HG03175 (cell line): ENCODE data around the gene CYBA.

Experiments used
- ATAC-seq: cut with Tn5 transposase; IDR thresholded peaks from one replicate; pipeline ENCODE4 v1.9.1; 2021; ENCODE audit warnings: mild to moderate bottlenecking, moderate library complexity; ENCODE audit not compliant: unreplicated experiment

CYBA gene

DNA sequence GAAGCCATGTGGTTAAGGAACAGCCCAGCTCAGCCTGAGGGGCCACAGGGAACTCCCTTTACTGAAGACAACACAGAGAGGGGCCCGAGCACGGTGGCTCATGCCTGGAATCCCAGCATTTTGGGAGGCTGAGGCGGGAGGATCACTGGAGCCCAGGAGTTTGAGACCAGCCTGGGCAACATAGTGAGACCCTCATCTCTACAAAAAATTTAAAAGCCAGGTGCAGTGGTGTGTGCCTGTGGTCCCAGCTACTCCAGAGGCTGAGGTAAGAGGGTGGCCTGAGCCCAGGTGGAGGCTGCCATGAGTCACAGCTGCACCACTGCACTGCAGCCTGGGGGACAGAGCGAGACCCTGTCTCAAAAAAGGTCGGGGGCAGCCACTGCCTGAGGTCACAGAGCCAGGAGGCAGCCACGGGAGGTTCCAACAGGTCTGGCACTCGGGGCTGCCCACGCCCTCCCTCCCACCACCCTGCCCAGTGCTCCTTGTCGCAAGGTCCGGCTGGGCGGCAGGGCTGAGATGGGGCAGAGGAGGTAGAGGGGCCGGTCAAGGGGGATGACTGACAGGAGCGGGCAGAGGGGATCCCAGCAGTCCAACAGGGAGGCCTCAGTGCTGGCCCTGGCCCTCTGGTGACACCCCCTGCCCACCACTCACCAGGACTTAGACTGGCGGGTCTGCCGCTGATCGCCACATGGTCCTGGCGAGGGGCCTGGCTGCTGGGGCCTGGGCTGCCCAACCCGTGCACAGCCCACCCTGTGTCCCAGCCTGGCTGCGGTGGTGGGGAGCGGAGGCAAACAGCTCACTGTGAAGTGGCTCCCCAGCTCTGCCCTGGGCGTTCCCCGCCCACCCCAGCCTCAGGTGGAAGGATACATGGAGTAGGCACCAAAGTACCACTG lies 3.4 kb downstream of the CYBA start:
- no peak for ATAC-seq

DNA sequence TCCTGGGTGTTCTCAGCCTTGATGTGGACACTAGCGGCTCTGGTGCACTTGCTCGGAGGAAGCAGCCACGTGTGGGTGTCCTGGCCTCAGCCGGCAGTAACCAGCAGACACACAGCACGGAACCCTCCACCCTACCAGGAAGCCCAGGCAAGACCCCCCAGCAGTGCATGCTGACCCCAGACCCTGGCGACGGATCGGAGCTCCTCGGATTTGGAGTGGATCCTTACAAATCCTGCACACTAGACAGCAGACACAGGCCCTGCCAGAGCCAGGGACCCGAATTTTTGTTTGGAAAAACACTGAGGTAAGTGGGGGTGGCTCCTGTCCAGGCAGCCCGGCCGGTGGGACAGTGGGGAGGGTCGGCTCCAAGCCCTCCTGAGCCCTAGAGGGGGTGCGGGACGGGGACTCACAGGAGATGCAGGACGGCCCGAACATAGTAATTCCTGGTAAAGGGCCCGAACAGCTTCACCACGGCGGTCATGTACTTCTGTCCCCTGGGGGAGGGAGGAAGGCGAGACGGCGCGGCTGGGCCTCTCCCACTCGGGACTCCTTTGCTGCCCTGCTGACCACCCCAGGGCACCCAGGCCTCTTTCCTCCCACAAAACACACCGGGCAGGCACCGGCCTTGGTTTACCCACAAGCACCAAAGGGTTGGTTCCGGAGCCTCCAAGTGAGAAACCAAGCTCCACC lies 4.4 kb downstream of the CYBA start:
- ATAC-seq = no peak

DNA sequence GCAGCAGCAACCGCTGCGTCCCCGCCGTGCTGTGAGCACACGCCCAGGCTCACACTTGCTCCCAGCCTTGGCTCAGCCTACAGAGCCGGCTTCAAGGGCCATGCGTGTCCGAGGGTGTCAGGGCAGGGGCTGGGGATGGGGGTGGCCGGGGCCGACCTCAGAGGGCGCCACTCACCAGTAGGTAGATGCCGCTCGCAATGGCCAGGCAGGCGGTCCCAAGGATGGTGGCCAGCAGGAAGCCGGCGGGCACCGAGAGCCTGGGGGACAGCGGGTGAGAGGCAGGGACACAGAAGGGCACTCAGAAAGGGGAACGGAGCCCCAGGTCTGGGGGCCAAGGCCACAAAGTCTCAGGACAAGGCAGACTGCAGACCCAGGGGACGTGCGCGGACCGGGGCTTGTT lies 4.9 kb downstream of the CYBA start:
- no peak for ATAC-seq

DNA sequence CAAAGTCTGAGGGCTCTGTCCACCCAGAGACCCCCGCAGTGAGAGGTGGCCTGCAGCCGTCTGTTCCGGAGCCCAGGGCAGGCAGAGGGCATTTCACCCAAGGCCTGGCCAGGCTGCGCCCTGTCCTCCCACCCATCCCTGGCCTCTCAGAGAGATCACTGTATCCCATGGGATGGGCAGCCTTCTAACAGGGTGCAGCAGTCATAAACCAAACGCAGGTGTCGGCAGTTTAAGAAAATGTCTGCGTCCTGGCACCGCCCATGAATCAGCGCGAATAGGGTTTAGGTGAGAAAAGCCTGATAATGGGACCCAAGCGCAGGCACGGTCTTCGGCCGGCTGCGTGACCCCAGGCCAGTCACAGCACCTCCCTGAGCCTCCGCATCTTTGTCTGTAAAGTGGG lies 5.4 kb downstream of the CYBA start:
- ATAC-seq = no peak

DNA sequence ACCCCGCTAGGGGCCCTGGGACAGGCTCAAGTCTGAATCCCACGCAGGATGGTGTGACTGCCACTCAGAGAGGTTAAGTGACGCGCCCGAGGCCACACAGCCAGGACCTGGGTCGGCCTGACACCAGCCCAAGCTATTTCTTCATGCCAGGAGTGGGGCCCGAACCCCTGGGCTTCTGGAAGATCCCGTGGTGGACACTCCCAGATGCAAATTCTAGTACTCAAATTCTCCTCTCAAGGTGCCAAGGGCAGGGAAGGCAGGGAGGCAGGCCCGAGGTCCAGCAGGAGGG lies 7.3 kb downstream of the CYBA start:
- ATAC-seq = no peak

DNA sequence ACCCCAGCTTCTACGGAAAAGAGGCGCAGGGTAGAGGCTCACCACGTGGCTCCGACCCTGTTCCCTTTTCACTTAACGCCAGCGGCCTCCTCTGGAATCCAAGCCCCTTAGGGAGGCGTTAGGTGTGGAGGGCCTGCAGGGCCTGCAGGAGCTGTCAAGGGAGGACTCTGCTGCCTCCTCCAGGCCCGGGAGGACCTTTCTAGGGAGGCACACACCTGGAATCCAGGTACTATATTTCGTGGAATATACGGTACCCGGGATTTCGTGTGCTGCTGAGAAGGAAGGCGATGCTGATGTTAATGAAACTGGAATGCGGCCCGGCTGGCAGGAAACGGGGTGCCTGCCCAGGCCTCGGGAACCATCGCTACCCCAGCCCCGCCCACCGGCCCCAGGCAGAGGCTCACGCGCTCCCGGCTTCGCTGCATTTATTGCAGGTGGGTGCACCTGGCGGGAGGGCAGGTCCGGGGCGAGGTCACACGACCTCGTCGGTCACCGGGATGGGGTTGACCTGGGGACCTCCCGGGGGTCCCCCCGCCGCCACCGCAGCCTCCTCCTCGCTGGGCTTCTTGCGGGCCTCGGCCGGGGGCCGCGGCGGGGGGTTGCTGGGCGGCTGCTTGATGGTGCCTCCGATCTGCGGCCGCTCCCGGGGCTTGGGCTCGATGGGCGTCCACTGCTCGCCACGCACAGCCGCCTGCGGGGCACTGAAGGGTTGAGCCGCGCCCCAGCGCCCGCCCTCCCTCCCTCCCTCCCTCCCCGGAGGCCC lies 7.8 kb downstream of the CYBA start:
- no peak for ATAC-seq

DNA sequence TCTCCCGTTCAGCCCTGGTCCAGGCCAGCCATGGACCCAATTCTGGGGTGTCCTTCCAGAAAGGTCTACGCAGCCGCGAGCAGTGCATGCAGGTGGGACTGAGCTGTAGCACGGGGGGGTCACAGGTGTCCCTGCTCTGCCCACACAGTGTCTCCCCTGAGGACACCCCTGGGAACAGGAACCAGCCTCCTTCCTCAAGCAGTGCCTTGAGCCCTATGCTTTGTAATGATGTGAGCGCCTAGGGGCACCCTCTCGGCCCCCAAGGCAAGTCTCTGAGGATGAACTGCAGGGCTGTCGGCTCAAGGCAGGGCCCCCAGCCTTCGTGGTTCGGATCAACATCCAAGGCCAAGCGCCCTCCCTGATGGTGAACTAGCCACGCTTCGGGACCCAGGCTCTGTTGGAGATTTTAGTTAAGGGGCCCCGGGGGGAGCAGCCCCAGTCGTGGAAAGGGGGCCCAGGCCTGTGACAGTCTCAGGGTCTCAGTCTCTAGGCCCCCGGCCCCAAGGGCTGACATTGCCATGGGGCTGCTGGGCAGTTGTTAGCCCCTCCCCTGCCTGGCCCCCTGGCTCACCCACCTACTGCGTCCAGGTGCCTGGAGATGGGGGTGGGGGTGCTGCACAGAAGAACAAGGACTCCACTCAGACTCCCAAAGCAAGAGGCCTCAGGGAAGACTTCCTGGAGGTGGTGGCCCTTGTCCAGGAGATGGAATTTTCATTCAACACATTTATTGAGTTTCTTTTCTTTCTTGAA lies 10.2 kb downstream of the CYBA start:
- ATAC-seq = no peak

DNA sequence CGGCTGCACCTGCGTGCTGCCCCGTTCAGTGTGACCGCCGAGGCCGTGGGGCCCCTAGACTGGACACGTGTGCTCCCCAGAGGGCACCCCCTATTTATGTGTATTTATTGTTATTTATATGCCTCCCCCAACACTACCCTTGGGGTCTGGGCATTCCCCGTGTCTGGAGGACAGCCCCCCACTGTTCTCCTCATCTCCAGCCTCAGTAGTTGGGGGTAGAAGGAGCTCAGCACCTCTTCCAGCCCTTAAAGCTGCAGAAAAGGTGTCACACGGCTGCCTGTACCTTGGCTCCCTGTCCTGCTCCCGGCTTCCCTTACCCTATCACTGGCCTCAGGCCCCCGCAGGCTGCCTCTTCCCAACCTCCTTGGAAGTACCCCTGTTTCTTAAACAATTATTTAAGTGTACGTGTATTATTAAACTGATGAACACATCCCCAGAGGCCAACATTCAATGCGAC lies 10.8 kb downstream of the CYBA start:
- no peak for ATAC-seq

DNA sequence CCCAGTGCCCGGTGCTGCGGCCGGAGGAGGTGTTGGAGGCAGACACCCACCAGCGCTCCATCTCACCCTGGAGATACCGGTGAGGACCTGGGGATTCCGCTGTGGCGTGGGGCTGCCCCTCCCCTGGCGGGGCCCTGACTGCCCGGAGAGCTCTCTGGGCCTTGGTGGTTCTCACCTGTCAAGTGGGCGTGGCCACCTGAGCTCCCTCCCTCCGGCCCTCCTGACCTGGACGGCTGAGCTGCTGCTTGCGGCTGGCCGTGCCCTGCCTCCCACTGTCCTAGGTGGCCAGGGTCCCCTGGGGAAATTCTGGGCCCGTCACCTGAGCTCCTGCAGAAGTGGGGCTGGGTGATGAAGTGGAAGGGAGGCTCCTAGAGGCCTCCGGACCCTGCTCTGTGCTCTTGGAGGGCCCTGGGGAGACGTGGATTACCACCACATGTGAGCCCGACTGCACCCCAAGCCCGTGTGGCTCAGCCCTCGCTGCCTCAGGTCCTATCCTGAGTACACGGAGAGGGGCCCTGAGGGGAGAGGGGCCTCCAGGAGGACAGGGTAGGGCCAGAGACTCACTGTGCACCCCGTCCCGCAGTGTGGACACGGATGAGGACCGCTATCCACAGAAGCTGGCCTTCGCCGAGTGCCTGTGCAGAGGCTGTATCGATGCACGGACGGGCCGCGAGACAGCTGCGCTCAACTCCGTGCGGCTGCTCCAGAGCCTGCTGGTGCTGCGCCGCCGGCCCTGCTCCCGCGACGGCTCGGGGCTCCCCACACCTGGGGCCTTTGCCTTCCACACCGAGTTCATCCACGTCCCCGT lies 11.4 kb downstream of the CYBA start:
- ATAC-seq = no peak

DNA sequence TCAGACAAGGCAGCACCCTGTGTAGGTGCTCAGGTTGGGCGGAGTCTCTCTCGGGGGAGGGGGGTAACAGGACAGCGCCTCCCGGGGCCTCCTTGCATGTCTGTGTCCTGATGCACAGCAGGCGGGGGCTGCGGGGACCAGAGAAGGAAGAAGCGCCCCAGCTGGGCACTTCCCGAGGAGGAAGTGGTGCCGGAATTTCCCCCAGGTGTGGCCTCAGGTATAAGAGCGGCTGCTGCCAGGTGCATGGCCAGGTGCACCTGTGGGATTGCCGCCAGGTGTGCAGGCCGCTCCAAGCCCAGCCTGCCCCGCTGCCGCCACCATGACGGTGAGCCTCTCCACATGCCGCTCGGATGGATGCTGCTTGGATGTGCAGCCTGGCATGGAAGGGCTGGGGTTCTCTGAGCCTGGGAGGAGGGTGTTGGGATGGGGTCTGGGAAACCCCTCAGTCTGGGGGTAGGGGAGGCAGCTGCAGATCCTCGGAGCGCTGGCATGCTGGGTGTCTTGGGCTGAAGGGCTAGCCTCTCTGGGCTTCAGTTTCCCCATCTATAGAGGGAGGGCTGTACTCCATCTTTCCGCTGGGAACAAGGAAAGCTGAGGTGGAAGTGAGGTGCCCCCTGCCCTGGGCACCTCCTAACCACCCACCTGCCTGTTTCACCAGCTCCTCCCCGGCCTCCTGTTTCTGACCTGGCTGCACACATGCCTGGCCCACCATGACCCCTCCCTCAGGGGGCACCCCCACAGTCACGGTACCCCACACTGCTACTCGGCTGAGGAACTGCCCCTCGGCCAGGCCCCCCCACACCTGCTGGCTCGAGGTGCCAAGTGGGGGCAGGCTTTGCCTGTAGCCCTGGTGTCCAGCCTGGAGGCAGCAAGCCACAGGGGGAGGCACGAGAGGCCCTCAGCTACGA lies 12.3 kb downstream of the CYBA start, which contains the start of gene IL17C:
IL17C (plus strand) TSS at position 250 of the 908 bp plus-strand sequence; CDS start at position 320, 70 bp downstream.
- no peak for ATAC-seq

DNA sequence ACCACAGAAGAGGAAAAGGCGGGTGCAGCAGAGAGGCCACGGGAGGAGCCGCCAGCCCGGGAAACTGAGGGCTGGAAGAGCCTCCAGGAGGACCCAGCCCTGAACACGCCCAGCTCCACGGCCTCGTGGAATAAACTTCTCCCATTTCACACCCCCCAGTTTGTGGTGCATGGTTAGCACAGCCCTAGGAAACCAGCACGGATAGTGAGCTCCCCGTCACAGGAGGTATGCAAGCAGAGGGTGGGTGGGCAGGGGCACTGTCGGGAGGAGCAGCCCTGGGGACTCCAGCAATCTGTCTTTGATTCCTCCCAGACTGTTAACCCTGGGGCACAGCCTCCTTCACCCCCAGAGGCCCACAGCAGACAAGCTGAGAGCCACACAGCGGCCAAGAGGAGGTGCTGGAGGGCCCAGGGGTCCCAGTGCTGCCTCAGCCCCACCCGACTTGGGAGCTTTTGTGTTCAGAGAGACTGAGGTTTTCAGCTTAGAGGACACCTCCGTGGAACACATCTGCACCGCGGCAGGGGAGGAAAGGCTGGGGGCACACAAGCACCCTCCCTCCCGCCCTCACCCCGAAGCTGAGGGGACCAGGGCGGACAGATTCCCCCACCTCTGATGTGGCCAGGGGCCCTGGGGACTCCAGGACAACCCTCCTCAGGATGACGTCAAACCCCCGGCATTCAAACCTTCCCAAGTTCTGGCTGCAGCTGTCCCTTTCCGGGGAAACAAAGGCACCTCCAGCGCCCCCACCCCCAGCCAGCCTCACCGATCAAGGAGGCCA lies 14.2 kb downstream of the CYBA start:
- no peak for ATAC-seq

DNA sequence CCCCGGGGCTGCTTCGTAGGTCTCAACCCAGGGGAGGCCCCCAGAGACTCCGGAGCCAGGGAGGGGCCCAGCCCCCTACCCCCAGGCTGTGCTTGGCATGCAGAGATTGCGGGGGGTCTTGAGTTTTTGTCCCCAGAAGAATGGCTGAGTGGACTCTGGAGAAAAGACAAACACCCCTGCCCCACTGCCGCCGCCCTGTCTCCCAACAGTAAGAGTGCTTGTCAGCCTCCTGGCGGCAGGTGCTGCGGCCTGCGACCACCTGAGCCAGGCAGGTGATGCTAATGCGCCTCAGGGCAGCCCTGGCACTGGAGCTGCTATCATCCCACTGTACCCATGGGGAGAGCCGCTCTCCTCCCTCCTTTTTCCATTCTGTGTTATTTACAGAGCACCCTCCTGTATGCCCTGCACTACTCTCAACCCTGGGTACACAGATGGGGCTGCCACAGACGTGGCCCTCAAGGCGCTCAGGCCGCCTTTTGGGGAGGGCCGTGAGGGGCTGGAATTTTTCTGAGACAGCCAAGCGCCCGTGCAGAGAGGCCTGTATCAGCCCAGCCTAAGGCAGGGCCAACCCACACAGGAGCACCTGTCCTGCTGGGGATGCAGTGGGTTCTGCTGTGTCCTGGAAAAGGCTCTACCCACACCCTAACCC lies 15.1 kb downstream of the CYBA start:
- no peak for ATAC-seq

DNA sequence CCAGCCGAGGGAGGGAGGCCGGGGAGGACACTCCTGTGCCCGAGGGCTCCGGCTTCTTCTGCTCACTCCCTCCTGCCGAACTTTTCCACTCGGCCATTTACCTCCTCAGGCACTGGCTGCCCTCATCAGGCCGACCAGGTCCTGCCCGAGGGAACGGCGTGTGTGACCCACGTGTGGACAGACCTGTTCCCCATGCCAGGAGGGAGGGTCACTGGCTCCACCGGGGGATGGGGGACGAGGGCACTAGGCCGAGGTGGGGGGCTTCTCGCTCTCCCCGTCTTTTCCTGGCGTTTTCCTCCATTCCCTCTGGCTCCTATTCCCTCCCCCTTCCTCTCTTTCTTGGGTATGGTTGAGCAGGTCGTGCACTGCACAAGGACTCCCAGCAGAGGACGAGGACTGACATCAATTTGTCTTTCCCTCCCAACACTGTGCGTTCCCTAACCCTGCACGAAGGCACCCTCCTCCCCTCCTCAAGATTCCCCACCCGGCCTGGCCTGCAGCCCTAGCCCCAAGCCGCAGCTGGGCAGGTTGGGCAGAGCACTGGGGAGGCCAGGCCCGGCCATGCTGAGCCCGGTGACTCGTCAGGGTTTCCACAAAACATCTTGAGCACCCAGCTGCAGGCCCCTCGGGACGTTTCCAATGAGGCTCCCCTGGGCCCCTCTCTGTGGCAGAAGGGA lies 15.7 kb downstream of the CYBA start:
- no peak for ATAC-seq

DNA sequence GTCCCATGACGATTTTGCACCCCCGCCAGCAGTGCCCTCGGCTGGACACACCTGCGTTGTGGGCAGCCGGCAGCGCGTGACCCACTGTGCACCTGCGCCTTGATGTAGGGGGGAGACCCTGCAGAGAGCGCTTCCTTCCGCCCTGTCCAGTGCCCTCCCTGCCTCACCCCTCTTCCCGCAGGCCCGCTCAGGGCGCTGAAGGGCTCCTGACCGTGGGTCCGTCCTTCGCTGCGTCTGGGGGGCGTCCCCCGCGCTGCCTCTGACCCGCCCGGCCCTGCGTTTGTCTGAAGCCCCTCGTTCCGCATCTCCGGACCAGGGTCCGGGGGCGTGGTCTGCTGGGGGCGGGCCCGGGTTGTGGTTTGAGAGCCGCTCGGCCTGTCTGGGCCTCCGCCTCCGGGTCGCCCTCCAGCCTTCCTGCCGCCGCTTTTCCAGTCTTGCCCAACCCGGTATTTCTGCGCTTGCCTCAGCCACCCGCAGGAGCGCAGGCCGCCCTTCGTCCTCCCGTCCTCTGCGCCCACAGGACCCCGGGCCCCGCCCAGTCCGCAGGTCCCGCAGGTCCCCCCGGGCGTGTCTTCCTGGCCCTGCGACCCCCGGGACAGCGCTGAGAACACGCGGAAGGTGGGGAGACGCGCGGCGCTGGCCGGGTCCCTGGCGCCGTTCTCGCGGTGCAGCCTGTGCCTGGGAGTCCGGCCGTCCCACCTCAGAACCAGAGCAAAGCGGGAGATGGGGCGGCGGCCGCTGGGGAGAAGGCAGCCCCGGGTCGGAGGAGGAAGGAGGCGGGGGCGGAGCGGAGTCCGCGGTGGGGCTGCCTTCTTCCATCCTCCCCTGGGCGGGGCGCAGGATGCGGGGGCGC lies 16.5 kb downstream of the CYBA start:
- peak; percentile 45 for ATAC-seq

DNA sequence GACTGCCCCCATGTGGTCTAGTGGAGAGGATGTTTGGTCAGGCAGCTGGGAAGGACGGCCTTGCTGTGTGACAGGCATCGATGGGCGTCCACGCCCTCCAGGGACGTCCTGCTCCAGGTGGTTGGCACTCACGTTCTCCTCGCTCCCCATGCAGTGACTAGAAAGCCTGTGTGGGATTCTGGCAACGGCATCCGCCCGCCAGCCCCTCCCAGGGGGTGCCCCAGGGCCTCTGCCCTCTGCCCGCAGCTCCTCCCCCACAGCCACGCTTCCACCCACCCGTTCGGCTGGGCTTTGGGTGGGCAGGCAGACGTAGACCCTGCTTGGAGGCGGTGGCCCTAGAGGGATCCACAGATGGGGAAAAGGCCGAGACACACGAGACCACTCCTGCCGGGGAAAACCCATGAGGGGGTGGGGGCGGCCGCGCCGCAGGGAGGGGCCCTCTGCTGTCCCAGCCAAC lies 17.1 kb downstream of the CYBA start:
- ATAC-seq = peak; percentile 20

DNA sequence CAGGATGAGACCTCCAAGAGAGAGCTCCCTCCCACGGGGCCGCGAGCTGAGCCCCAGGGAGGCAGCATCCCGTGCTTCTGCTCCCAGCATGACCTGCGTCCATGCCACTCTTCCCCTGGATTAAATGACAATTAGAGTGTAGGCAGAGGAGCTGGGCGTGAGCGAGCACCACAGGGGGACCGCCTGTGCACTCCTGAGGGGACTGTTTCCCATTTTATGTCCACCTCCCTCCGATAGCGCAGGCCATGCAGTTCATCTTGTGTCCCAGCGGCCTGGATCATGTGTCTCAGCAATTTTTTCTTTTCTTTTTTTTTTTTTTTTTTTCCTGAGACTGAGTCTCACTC lies 18.3 kb downstream of the CYBA start:
- no peak for ATAC-seq
